Activated CD8-positive, alpha-beta memory T cell treated with anti-CD3 and anti-CD28 coated beads for 1 hour (primary cell): ENCODE results near the gene KLHL34.

Experiments
- DNase-seq, 2 donors: peaks; one replicate each; pipeline ENCODE4 v3.0.0-alpha.2; 2020; ENCODE audit warnings: low read depth in 1 of 2; ENCODE audit errors: extremely low read depth in 1 of 2

Gene KLHL34

GRCh38 chrX:21658152-21658737, at the start of gene KLHL34:
Gene KLHL34, minus strand, starts transcription at chrX:21658330. Its CDS starts 542 bp downstream, at chrX:21657788.
- DNase-seq: no peak

- no peak for DNase-seq
These were observed 47.1 kb upstream of the KLHL34 start for GRCh38 chrX:21705225-21705624.

- DNase-seq: no peak
These were observed 44.6 kb upstream of the KLHL34 start for GRCh38 chrX:21702725-21703124.

GRCh38 chrX:21700967-21701366, 42.8 kb upstream of the KLHL34 start:
- DNase-seq: no peak

- DNase-seq: no peak
These were observed 42.1 kb upstream of the KLHL34 start for GRCh38 chrX:21700275-21700674.

GRCh38 chrX:21699136-21699535, 41.0 kb upstream of the KLHL34 start:
- no peak for DNase-seq

- no peak for DNase-seq
These were observed 40.1 kb upstream of the KLHL34 start for GRCh38 chrX:21698272-21698671.

- DNase-seq: no peak
These were observed 33.4 kb upstream of the KLHL34 start for GRCh38 chrX:21691512-21692018.

GRCh38 chrX:21683941-21684340, 25.8 kb upstream of the KLHL34 start:
- no peak for DNase-seq

GRCh38 chrX:21678048-21678612, 20.0 kb upstream of the KLHL34 start:
- DNase-seq: no peak

- DNase-seq: no peak
These were observed 17.8 kb upstream of the KLHL34 start for GRCh38 chrX:21675931-21676330.

GRCh38 chrX:21674430-21675186, 16.5 kb upstream of the KLHL34 start:
- no peak for DNase-seq

- no peak for DNase-seq
These were observed 8.5 kb upstream of the KLHL34 start for GRCh38 chrX:21666679-21667078.

GRCh38 chrX:21666252-21666651, 8.1 kb upstream of the KLHL34 start:
- DNase-seq: no peak

- DNase-seq: no peak
These were observed 4.6 kb upstream of the KLHL34 start for GRCh38 chrX:21662761-21663160.

- DNase-seq: no peak
These were observed 3.2 kb upstream of the KLHL34 start for GRCh38 chrX:21661316-21661715.

- no peak for DNase-seq
These were observed 2.0 kb upstream of the KLHL34 start for GRCh38 chrX:21660156-21660555.

- no peak for DNase-seq
These were observed 1.2 kb upstream of the KLHL34 start for GRCh38 chrX:21659320-21659719.

GRCh38 chrX:21658746-21659145, 616 bp upstream of the KLHL34 start:
- DNase-seq: no peak

- no peak for DNase-seq
These were observed 595 bp downstream of the KLHL34 start for GRCh38 chrX:21657318-21658151.
